T-helper 2 cell treated with Interferon-gamma antibody and Interleukin-4, amounts not matched to agents 5 μg/mL and 100 μg/mL, for 36 hours (primary cell): ENCODE measurements around the gene WNT7B.

ENCODE experiments used
- DNase-seq: peaks from one replicate; pipeline ENCODE4 v3.0.0; 2021; ENCODE audit warnings: low spot score
- H3K27ac Mint-ChIP-seq: one replicate; pipeline ENCODE4 v1.8.0; 2021; ENCODE audit warnings: mild to moderate bottlenecking, mixed read lengths
- H3K27me3 Mint-ChIP-seq: one replicate; pipeline ENCODE4 v1.8.0; 2021; ENCODE audit warnings: low read depth, mixed read lengths
- H3K36me3 Mint-ChIP-seq: one replicate; pipeline ENCODE4 v1.8.0; 2021; ENCODE audit warnings: low read depth, mixed read lengths
- H3K4me1 Mint-ChIP-seq: one replicate; pipeline ENCODE4 v1.8.0; 2021; ENCODE audit warnings: low read depth, mixed read lengths
- H3K4me3 Mint-ChIP-seq: one replicate; pipeline ENCODE4 v1.8.0; 2022; ENCODE audit warnings: mild to moderate bottlenecking, moderate library complexity, mixed read lengths
- H3K9me3 Mint-ChIP-seq: one replicate; pipeline ENCODE4 v1.8.0; 2021; ENCODE audit warnings: mixed read lengths

WNT7B gene

GRCh38 chr22:45977003-45977411 lies at the start of gene WNT7B:
TSS of gene WNT7B (minus strand) at chr22:45977162. CDS start at chr22:45976754, 408 bp downstream.
- no peak within 1 kb of the TSS for H3K4me3 Mint-ChIP-seq

GRCh38 chr22:46025973-46026898 lies 49.3 kb upstream of the WNT7B start:
- peak overlapping the region; percentile 46 for H3K4me3 Mint-ChIP-seq

More at GRCh38 chr22:45977003-45977411, at the start of gene WNT7B:
- peaks cover 39% of the 10 kb centered on the region for H3K27me3 Mint-ChIP-seq
- H3K9me3 Mint-ChIP-seq, result no peaks in the 10 kb centered on the region
- H3K27ac Mint-ChIP-seq, result no peak within 1 kb of the TSS
- no peaks in the 10 kb centered on the region for H3K36me3 Mint-ChIP-seq
- H3K4me1 Mint-ChIP-seq, result no peaks in the 10 kb centered on the region
- no peak for DNase-seq

GRCh38 chr22:46025225-46025972 lies 48.4 kb upstream of the WNT7B start:
- no peak overlapping the region for H3K27ac Mint-ChIP-seq
- no peak overlapping the region for H3K4me3 Mint-ChIP-seq
- H3K9me3 Mint-ChIP-seq, result no peaks in the 10 kb centered on the region
- no peaks in the 10 kb centered on the region for H3K36me3 Mint-ChIP-seq
- H3K4me1 Mint-ChIP-seq, result peaks cover 5% of the 10 kb centered on the region
- no peak for DNase-seq
- H3K27me3 Mint-ChIP-seq, result peaks cover 47% of the 10 kb centered on the region

More at GRCh38 chr22:46025973-46026898, 49.3 kb upstream of the WNT7B start:
- no peak for DNase-seq
- H3K9me3 Mint-ChIP-seq, result no peaks in the 10 kb centered on the region
- H3K4me1 Mint-ChIP-seq, result peaks cover 5% of the 10 kb centered on the region
- H3K27me3 Mint-ChIP-seq, result peaks cover 47% of the 10 kb centered on the region
- no peak overlapping the region for H3K27ac Mint-ChIP-seq
- H3K36me3 Mint-ChIP-seq, result no peaks in the 10 kb centered on the region

GRCh38 chr22:46024136-46024840 lies 47.3 kb upstream of the WNT7B start:
- H3K36me3 Mint-ChIP-seq, result no peaks in the 10 kb centered on the region
- no peak overlapping the region for H3K4me3 Mint-ChIP-seq
- peaks cover 5% of the 10 kb centered on the region for H3K4me1 Mint-ChIP-seq
- H3K9me3 Mint-ChIP-seq, result no peaks in the 10 kb centered on the region
- peaks cover 43% of the 10 kb centered on the region for H3K27me3 Mint-ChIP-seq
- no peak overlapping the region for H3K27ac Mint-ChIP-seq
- no peak for DNase-seq

- H3K27me3 Mint-ChIP-seq, result peaks cover 38% of the 10 kb centered on the region
- no peak for DNase-seq
- peaks cover 5% of the 10 kb centered on the region for H3K4me1 Mint-ChIP-seq
These were observed 46.6 kb upstream of the WNT7B start for GRCh38 chr22:46023558-46023981.

GRCh38 chr22:46022881-46023512 lies 46.0 kb upstream of the WNT7B start:
- Mint-ChIP-seq H3K4me3 (no peak overlapping the region), H3K9me3 (no peaks in the 10 kb centered on the region), H3K27me3 (peaks cover 33% of the 10 kb centered on the region), H3K4me1 (peaks cover 5% of the 10 kb centered on the region), H3K36me3 (no peaks in the 10 kb centered on the region), H3K27ac (no peak overlapping the region)
- DNase-seq, result no peak

More at GRCh38 chr22:46023558-46023981, 46.6 kb upstream of the WNT7B start:
- Mint-ChIP-seq H3K4me3 (no peak overlapping the region), H3K27ac (no peak overlapping the region), H3K36me3 (no peaks in the 10 kb centered on the region), H3K9me3 (no peaks in the 10 kb centered on the region)

GRCh38 chr22:46021577-46021976 lies 44.6 kb upstream of the WNT7B start:
- H3K9me3 Mint-ChIP-seq, result no peaks in the 10 kb centered on the region
- peaks cover 28% of the 10 kb centered on the region for H3K27me3 Mint-ChIP-seq
- H3K36me3 Mint-ChIP-seq, result no peaks in the 10 kb centered on the region
- no peak overlapping the region for H3K27ac Mint-ChIP-seq
- H3K4me3 Mint-ChIP-seq, result no peak overlapping the region
- DNase-seq, result no peak
- peaks cover under 1% of the 10 kb centered on the region for H3K4me1 Mint-ChIP-seq

- Mint-ChIP-seq H3K9me3 (no peaks in the 10 kb centered on the region), H3K36me3 (no peaks in the 10 kb centered on the region), H3K4me3 (no peak overlapping the region), H3K4me1 (no peaks in the 10 kb centered on the region), H3K27ac (no peak overlapping the region), H3K27me3 (peaks cover 11% of the 10 kb centered on the region)
- DNase-seq, result no peak
These were observed 42.4 kb upstream of the WNT7B start for GRCh38 chr22:46019351-46019750.

- Mint-ChIP-seq H3K27me3 (peaks cover 8% of the 10 kb centered on the region), H3K4me1 (no peaks in the 10 kb centered on the region), H3K4me3 (no peak overlapping the region), H3K36me3 (no peaks in the 10 kb centered on the region), H3K9me3 (no peaks in the 10 kb centered on the region), H3K27ac (no peak overlapping the region)
- no peak for DNase-seq
These were observed 41.9 kb upstream of the WNT7B start for GRCh38 chr22:46018859-46019258.

- peaks cover 5% of the 10 kb centered on the region for H3K27me3 Mint-ChIP-seq
- H3K36me3 Mint-ChIP-seq, result no peaks in the 10 kb centered on the region
- H3K4me3 Mint-ChIP-seq, result no peak overlapping the region
- H3K9me3 Mint-ChIP-seq, result no peaks in the 10 kb centered on the region
- peaks cover 3% of the 10 kb centered on the region for H3K4me1 Mint-ChIP-seq
- no peak overlapping the region for H3K27ac Mint-ChIP-seq
- no peak for DNase-seq
These were observed 40.2 kb upstream of the WNT7B start for GRCh38 chr22:46017166-46017565.

GRCh38 chr22:46013460-46014416 lies 36.8 kb upstream of the WNT7B start:
- peaks cover 3% of the 10 kb centered on the region for H3K27me3 Mint-ChIP-seq
- H3K4me3 Mint-ChIP-seq, result peak overlapping the region; percentile 82
- DNase-seq, result peak; percentile 88
- H3K36me3 Mint-ChIP-seq, result no peaks in the 10 kb centered on the region
- H3K9me3 Mint-ChIP-seq, result no peaks in the 10 kb centered on the region
- H3K4me1 Mint-ChIP-seq, result peaks cover 5% of the 10 kb centered on the region
- H3K27ac Mint-ChIP-seq, result peak overlapping the region; percentile 80

- no peaks in the 10 kb centered on the region for H3K36me3 Mint-ChIP-seq
- H3K27me3 Mint-ChIP-seq, result peaks cover 3% of the 10 kb centered on the region
- no peak overlapping the region for H3K27ac Mint-ChIP-seq
- H3K4me1 Mint-ChIP-seq, result peaks cover 5% of the 10 kb centered on the region
- H3K4me3 Mint-ChIP-seq, result peak overlapping the region; percentile 82
- DNase-seq, result no peak
- no peaks in the 10 kb centered on the region for H3K9me3 Mint-ChIP-seq
These were observed 35.9 kb upstream of the WNT7B start for GRCh38 chr22:46012881-46013281.
